GM12874 (cell line): Measurements from ENCODE around the gene INVS.

ENCODE experiments used
- TF ChIP-seq, protein P1 (sequence below): IDR thresholded peaks from 2 replicates; pipeline ENCODE4 v1.5.1; 2011; ENCODE audit warnings: low read depth, mild to moderate bottlenecking, control low read depth, low read length, moderate library complexity; ENCODE audit not compliant: insufficient read depth

INVS gene

DNA sequence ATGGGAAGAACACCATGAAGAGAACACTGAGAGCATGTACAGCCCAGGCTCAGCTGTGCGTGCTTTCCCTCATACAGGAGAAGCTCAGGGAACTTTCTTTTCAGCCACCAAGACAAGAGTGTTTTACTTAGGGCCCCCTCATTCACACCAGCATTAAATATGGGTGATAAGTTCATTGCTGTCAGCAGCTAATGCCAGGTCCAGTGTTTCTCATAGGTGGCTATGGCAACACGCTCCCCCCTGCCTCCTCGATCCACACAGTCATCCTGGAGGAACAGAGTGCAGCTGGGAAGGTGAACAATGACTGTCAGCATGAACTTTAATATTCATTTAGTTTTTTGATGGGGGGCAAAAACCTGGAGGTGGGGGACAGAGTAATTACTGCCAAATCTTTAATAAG, 199.3 kb downstream of the INVS start:
- TF ChIP-seq, protein P1, sequence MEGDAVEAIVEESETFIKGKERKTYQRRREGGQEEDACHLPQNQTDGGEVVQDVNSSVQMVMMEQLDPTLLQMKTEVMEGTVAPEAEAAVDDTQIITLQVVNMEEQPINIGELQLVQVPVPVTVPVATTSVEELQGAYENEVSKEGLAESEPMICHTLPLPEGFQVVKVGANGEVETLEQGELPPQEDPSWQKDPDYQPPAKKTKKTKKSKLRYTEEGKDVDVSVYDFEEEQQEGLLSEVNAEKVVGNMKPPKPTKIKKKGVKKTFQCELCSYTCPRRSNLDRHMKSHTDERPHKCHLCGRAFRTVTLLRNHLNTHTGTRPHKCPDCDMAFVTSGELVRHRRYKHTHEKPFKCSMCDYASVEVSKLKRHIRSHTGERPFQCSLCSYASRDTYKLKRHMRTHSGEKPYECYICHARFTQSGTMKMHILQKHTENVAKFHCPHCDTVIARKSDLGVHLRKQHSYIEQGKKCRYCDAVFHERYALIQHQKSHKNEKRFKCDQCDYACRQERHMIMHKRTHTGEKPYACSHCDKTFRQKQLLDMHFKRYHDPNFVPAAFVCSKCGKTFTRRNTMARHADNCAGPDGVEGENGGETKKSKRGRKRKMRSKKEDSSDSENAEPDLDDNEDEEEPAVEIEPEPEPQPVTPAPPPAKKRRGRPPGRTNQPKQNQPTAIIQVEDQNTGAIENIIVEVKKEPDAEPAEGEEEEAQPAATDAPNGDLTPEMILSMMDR, result no peak

DNA sequence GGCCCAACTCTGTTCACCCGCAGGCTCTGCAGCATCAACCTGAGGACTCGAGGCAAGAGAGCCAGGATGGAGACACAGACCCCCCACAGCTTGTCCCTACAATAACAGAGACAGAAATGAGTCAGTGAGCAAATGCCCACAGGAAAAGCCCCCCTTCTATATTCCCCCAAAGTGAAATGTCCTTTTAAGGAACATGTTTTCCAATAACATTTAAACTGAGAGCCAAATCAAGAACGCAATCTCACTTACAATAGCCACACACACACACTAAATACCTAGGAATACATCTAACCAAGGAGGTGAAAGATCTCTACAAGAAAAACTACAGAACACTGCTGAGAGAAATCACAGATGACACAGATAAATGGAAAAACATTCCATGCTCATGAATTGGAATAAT, 204.7 kb downstream of the INVS start:
- TF ChIP-seq, protein P1, result no peak

DNA sequence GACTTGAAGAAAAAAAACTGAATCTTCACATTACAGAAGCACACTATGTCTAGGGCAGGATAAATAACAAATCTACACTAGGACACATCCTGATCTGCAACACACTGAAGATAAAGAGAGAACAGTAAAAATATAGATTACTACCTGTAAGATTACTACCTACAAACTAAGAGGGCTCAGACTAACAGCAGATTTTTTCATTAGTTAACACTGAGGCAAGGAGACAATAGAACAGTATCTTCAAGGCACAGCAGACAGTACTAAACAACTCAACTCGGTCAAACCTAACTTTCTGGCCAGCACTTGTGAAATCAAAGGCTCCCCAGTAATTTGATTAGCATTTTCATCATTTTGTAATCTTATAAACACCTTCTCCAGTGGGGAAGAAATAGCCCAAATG, 207.2 kb downstream of the INVS start:
- TF ChIP-seq, protein P1, result no peak

DNA sequence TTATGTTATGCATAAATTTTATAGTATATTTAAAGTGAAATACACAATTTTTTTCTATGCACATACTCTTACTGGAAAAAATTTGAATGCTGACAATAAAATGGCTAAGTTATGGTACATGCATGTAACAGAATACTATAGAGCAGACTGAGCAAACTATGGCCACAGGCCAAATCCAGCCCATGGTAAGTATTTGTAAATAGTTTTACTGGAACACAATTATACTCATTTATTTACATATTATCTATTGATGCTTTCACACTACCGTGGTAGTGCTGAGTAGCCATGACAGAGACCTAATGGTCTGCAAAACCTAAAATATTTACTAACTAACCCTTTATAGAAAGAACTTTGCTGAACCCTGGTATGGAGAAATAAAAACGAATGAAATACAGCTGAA, 208.0 kb downstream of the INVS start:
- TF ChIP-seq, protein P1, result no peak

DNA sequence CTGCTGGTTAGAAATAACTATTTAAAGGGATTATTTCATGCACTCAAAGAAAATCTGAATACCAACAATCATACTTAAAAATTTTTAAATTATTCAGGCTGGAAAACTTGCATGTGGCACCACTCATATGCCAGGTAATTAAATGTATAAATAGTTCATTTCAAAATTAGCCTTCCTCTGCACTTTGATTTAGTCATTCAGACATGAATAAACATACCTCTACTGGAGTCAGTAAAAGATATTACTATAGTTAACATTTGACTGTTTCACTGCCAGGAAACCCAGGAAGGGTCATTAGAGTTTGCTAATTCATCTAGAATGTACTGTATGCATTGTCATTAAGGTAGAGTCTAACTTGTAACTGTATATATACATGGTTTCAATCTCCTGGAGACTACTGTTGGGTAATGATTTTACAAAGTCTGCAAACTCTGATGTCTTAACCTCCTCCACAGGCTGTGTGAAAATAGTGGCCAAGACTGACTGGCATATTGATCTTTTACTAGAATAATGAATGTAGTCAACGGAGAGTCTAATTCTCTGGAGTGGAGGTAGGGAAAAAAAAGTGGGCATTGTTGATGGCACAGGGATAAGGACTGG, 210.0 kb downstream of the INVS start:
- TF ChIP-seq, protein P1, result no peak

DNA sequence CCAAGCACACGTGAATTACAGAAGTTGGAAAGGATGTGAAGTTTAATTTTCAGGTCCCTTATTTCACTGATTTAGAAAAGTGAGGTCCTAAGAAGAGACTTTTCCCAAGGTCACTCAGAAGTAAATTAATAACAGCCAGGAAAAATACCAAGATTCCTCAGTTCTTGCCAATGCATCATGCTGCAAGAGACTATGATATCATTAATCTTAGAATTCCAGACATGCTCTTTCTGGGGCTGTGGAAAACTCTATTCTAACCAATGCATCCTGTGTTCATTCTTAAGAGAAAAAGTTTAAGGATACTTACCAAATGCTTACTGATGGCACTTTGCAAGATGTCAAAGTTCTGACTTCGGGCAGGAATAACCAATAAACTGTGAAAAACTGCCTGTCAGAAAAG, 210.9 kb downstream of the INVS start:
- TF ChIP-seq, protein P1, result no peak

DNA sequence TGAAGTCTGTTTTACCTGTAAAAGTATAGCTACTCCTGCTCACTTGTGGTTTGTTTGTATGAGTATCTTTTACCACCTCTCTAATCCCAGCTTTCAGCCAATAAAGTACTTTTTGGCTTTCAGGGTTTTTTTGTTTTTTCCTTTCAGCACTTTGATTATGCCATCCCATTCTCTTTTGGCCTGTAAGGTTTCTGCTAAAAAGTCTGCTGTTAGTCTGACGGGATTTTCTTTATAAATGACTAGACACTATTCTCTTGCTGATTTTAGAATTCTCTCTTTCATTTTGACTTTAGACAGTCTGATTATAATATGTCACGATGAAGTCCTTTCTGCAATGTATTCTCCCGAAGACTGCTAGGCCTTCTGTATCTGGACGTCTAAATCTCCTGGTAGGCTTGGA, 216.5 kb downstream of the INVS start:
- TF ChIP-seq, protein P1, result no peak

DNA sequence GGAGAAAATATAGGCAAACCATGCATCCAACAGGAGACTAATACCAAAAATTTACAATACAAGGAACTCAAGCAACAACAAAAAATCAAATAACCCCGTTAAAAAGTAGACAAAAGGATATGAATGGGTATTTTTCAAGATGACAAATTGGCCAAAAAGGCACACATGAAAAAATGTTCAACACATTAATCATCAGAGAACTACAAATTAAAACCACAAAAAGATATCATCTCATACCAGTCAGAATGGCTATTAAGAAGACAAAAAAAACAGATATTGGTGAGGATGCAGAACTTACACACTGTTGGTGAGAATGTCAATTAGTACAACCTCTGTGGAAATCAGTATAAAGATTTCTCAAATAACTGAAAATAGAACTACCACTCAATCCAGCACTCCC, 218.7 kb downstream of the INVS start:
- TF ChIP-seq, protein P1, result no peak
